HG03432 (cell line): ENCODE results near the gene SLC25A43.
"Not testable (repeated sequence)": the region's sequence is repeated elsewhere in the genome, so short reads cannot be mapped to it uniquely, and the experiment has no call there.

Experiments
- ATAC-seq: cut with Tn5 transposase; IDR thresholded peaks from one replicate; pipeline ENCODE4 v1.9.1; 2021; ENCODE audit warnings: mild to moderate bottlenecking, moderate library complexity; ENCODE audit not compliant: unreplicated experiment

SLC25A43 gene

DNA sequence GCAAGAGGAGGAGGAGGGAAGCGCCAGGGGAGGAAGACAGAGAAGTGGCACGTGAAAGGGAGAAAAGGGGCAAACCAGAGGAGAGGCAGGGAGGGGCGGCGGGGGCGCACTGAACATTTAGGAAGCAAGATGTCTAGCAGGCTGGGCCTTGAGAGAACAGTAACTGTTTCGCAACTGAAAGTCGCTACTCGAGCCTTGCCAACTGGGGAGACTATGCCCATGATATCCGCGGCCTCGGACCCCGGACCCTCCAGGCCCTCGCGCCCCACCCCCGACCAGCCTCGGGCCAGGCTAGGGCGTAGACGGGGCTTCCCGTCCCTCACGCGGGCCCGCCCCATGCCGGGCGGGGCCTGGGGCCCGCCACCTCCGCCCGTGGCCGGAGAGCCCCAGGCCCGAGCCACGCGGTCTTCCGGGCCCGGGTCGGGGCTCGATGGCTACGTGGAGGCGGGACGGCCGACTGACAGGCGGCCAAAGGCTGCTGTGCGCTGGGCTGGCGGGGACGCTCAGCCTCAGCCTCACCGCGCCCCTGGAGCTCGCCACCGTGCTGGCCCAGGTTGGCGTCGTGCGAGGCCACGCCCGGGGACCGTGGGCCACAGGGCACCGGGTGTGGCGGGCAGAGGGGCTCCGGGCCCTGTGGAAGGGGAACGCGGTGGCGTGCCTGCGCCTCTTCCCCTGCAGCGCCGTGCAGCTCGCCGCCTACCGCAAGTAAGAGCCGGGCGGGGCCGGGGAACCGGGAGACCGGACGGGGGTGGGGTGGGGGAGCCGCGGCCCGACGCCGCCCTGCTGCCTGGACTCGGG, at the start of gene SLC25A43:
Gene SLC25A43, plus strand, starts transcription at position 363 of the 798 bp plus-strand sequence. Its CDS starts 68 bp downstream, at position 431.
- peak; percentile 97 for ATAC-seq

DNA sequence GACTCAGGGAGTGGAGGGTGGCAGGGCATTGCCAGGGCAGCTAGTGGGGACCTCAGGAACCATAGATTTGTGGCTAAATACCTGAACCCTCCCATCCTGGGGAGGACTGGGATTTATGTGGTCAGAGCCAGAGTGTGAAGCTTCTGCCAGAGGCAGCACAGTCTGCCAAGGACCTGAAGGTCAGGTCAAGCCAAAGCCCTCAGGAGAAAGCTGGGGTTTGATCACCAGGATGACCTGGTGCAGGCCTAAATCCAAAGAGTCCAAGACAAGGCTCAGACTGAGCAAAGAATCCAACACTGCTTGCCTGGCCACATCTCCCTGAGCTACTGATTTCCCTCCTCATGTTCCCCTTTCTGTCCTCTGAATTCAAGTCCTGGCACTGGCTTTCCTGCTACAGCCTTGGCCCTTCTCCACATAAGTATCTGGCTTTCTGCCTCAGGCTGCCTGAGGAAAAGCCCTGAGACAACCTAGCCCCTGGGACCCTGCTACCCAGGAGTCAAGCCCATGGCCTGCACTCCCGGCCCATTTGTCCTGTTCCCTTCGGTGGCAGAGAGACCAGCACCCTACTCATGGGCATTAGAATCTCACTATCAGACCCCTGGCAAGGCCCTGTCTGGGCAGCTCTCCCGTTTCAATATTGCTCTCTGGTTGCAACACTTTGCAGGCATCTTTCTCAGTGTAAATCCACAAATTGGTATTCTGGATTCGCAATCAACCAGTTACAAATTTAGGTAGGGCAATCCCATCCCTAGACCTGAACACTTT, 39.3 kb upstream of the SLC25A43 start:
- no peak for ATAC-seq

DNA sequence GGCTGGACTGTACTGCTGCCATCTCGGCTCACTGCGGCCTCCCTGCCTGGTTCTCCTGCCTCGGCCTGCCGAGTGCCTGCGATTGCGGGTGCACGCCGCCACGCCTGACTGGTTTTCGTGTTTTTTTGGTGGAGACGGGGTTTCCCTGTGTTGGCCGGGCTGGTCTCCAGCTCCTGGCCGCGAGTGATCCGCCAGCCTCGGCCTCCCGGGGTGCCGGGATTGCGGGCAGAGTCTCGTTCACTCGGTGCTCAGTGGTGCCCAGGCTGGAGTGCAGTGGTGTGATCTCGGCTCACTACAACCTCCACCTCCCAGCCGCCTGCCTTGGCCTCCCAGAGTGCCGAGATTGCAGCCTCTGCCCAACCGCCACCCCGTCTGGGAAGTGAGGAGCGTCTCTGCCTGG, 37.7 kb upstream of the SLC25A43 start:
- not testable (repeated sequence) for ATAC-seq

DNA sequence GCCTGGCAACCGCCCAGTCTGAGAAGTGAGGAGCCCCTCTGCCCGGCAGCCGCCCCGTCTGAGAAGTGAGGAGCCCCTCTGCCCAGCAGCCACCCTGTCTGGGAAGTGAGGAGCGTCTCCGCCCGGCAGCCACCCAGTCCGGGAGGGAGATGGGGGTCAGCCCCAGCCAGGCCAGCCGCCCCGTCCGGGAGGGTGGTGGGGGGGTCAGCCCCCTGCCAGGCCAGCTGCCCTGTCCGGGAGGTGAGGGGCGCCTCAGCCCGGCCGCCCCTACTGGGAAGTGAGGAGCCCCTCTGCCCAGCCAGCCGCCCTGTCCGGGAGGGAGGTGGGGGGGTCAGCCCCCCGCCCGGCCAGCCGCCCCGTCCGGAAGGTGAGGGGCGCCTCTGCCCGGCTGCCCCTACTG, 37.1 kb upstream of the SLC25A43 start:
- ATAC-seq: not testable (repeated sequence)

GRCh38 chrX:119363391-119363790, 35.7 kb upstream of the SLC25A43 start:
- no peak for ATAC-seq

DNA sequence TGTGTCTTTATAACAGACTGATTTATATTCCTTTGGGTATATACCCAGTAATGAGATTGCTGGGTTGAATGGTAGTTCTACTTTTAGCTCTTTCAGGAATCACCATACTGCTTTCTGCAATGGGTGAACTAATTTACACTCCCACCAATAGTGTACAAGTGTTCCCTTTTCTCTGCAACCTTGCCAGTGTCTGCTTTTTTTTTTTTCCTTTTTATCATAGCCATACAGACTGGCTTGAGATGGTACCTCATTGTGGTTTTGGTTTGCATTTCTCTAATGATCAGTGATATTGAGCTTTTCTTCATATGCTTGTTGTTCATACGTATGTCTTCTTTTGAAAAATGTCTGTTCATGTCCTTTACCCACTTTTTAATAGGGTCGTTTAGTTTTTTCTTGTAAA, 27.3 kb upstream of the SLC25A43 start:
- ATAC-seq: not testable (repeated sequence)

- ATAC-seq: no peak
These were observed 24.4 kb upstream of the SLC25A43 start for GRCh38 chrX:119374736-119375135.

DNA sequence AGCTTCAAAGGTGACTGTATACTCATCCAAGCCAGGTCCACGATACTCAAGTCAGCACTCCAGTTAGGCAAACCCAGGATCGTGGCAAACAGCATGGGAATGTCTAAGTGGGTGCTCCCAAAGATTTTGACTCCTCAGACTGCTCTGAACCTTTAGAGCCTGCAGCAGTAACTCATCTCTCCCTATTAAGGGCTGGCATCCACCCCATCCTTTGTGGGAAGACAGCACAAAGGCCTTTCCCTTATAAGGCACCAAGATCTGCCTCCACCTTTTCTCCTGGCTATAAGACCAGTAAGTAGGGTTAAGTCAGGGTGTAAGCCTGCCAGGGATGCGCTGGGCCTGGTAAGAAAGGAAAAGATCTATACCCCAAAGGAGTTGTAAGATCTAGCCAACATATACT, 23.6 kb upstream of the SLC25A43 start:
- ATAC-seq: no peak

GRCh38 chrX:119376312-119376711, 22.8 kb upstream of the SLC25A43 start:
- no peak for ATAC-seq

DNA sequence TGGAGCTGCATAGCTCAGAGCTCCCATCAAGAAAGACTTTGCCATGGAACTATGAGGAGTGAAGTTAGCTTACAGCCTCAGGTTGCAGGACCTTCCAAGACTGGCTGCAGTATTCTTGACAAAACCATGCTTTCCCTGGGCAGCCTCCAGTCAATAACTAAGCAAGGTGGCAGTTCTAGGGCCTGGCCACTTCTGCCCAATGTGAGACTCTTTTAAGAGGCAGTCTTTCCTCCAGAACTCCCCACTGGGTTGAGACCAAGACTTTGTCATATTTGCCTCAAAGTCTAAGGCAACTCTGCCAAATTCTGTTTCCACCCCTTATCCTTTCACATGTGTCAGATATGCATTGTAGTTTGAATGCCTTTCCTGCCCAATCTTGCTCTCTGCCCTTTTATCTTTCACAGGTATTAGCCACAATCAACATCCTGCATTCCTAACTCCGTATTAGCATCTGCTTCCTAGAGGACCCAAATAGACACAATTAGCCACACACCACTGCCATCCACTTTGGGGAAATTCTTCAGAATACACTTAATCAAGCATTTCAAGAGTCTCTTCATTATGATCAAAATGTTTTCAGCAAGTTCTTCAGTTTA, 17.7 kb upstream of the SLC25A43 start:
- no peak for ATAC-seq

DNA sequence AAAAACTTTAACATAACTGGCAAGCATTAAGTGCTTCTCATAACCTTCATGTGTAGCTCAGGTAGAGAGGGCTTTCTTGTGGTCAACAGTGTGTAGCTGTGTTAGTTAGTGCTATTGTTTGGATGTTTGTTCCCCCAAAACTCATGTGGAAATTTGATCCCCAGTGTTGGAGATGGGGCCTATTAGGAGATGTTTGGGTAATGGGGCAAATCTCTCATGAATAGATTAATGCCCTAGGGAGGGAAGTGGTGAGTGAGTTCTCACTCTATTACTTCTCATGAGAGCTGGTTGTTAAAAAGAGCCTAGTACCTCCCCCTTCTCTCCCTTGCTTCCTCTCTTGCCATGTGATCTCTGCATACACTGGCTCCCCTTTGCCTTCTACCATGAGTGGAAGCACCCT, 16.5 kb upstream of the SLC25A43 start:
- ATAC-seq: no peak

DNA sequence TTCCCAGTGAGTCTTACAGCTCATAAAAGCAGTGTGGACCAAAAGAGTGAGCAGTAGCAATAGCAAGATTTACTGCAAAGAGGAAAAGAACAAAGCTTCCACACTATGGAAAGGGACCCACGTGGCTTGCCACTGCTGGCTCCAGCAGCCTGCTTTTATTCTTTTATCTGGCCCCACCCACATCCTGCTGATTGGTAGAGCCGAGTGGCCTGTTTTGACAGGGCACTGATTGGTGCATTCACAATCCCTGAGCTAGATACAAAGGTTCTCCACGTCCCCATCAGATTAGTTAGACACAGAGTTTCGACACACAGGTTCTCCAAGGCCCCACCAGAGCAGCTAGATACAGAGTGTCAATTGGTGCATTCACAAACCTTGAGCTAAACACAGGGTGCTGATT, 12.5 kb upstream of the SLC25A43 start:
- not testable (repeated sequence) for ATAC-seq

GRCh38 chrX:119387426-119387825, 11.7 kb upstream of the SLC25A43 start:
- not testable (repeated sequence) for ATAC-seq

GRCh38 chrX:119389214-119389613, 9.9 kb upstream of the SLC25A43 start:
- ATAC-seq: no peak

DNA sequence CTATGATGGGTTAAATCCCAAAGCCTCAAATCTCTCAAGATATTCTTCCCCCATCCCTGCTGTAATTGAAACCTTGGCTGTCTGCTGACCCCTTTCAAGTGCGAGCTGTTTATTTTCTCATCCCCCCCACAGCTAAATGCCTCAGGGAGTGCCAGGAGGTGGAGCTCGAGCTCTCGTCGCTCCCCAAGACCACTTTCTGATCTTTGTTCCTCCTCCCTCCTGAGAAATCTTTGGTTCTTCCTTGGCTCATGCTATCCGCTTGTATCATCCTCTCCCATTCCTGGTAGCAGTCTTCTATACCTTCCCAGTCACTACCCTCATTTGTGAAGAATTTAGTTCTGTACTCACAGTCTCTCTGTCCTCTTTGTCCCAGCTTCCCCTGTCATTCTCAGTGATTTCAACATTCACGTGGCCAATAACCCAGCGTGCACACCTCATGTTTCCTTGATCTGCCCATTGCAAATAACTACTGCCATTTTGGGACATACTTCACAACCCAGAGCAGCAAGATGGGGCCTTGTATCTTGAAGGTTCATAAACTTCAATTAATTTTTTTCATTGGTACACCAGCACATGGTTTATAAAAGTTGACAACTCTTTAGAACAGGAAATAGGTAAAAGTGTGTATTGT, 9.2 kb upstream of the SLC25A43 start:
- ATAC-seq: no peak

DNA sequence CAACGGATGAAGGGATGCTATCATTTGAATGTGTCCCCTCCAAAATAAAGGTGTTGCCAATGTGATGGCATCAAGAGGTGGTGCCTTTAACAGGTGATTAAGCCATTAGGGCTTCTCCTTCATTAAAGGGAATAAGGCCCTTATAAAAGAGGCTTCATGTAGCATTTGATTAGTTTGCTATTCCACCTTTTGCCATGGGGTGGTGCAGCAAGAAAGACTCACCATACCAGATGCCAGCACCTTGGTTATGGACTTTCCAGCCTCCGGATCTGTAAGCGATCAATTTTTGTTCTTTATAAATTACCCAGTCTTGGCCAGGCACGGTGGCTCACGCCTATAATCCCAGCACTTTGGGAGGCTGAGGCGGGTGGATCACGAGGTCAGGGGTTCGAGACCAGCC, 7.9 kb upstream of the SLC25A43 start:
- ATAC-seq: no peak

GRCh38 chrX:119393144-119393543, 6.0 kb upstream of the SLC25A43 start:
- ATAC-seq: no peak

DNA sequence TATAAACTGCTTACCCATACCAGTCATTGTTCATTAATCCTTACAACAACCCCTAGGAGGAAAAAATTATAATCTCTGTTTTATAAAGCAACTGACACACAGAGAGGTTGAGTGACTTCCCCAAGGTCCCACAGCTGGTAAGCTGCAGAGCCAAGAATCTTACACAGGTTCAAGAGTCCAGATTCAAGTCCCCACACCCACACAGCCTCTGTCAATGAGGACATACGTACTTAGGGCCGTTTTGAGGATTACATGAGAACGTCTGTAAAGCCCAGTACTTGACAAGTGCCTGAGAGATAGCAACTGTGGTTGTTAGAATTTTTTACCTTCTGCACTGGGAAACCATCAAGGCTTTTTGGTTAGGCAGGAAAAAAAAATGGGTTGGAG, 556 bp upstream of the SLC25A43 start:
- ATAC-seq: peak; percentile 14

GRCh38 chrX:119399772-119400101, 601 bp downstream of the SLC25A43 start:
- peak; percentile 25 for ATAC-seq

GRCh38 chrX:119401569-119401968, 2.4 kb downstream of the SLC25A43 start:
- ATAC-seq: no peak

GRCh38 chrX:119402588-119402987, 3.5 kb downstream of the SLC25A43 start:
- ATAC-seq: no peak
